Measurements from ENCODE around the gene KCNMA1.

- TF ChIP-seq ZNF274 (IDR thresholded peaks at IDR 0.05; ENCODE audit: low read depth, low read length) (no peak), YY1 (IDR thresholded peaks at IDR 0.05; ENCODE audit: insufficient read depth, insufficient read length) (no peak), SUZ12 (IDR thresholded peaks at IDR 0.05; ENCODE audit: extremely low read depth, insufficient read depth, insufficient read length) (no peak)
These were observed 104.3 kb downstream of the KCNMA1 start for GRCh38 chr10:77533146-77533886.

Data from NT2/D1 (cell line).